Mucosa of gallbladder (tissue), 1 donor: ENCODE data around the gene CA5B. TPM values are rescaled to one million over a fixed set of nuclear protein-coding genes. Genes with fewer than 3 reads are reported as not detected.
"Not testable (repeated sequence)": the region's sequence is repeated elsewhere in the genome, so short reads cannot be mapped to it uniquely, and the experiment has no call there.

Experiments used
- DNase-seq: peaks from one replicate; pipeline ENCODE4 v3.0.0-alpha.2; 2020; ENCODE audit warnings: low spot score
- total RNA-seq: library from RNA; stranded (reverse); gene quantifications from one replicate; pipeline ENCODE4 v1.2.1, GENCODE V29; 2021
- donor health status: DM: no; HTN: no; CAD: no.

The CA5B gene
- total RNA-seq, 1 donor from 2014 or later: 9.4 TPM

DNA sequence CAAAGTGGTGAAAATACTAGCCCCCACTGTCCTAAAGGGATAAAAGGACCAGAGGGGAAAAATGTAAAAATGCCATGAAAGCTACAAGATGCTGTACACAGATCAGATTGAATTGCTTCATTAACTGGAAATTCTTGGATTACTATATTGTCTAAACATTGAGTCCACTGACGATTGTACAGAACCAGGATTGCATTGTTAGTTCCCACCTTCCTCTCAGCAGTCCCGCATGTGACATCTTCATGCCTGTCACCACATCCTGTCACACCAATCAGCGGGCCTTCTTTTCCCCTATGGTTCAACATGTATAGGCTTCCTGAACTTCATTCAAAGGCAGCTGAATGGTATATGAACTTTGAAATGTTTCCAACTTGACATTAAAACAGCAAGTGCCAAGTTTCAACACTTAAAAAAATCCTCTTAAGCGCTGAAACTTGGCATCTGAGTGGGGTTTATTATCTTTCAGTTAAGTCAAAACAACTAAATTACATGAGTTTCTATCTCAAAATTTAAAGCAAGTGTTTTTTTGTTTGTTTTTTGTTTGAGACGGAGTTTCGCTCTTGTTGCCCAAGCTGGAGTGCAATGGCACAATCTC lies 76.8 kb downstream of the CA5B start:
- no peak for DNase-seq

DNA sequence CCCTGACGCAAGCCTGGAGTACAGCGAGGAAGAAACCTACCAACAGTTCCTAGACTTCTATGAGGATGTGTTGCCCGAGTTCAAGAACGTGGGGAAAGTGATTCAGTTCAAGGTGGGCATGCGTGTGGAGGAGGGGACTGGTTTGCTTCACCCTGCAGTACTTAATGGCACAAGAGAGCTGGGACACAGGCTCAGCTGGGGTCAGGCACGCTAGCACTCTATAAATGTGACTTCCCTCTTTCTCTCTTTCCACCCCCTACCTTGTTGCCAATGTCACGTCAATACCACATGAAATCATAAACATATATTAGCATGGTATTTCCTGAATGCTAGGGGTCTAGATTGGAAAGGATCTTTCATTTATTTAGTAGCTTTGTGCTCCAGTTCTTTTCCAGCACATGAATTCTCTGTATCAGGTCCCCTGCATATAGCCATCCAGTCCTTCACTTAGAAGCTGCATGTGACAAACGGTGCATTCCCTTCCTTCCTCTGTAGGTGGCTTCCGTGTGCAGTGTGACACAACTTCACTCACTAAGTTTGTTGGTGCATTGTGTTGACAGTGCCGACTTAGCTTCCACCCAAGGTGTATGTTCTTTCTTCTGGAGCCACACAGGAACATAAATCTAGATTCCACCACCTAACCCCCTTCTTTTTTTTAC lies 77.8 kb downstream of the CA5B start:
- DNase-seq: no peak

GRCh38 chrX:15816438-15816809 lies 78.4 kb downstream of the CA5B start:
- no peak for DNase-seq

DNA sequence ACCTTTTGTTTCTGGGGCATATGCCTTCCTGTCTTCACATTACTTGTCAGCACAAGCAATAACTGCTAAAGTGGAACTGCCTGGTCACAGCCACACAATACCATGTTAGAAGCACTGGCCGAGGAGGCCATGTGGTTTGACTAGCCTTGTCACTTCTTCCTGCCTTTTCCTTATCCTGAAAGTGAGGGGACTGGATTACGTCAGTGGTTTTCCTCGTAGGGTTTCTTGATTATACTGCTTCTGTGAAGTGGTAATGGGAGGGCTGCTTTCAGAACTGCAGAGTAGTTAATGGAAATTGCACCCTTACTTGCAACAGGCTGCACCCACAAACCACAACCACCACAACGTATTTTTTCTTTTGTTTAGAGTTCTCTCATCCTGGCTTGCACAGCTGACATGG lies 78.8 kb downstream of the CA5B start:
- DNase-seq: no peak

DNA sequence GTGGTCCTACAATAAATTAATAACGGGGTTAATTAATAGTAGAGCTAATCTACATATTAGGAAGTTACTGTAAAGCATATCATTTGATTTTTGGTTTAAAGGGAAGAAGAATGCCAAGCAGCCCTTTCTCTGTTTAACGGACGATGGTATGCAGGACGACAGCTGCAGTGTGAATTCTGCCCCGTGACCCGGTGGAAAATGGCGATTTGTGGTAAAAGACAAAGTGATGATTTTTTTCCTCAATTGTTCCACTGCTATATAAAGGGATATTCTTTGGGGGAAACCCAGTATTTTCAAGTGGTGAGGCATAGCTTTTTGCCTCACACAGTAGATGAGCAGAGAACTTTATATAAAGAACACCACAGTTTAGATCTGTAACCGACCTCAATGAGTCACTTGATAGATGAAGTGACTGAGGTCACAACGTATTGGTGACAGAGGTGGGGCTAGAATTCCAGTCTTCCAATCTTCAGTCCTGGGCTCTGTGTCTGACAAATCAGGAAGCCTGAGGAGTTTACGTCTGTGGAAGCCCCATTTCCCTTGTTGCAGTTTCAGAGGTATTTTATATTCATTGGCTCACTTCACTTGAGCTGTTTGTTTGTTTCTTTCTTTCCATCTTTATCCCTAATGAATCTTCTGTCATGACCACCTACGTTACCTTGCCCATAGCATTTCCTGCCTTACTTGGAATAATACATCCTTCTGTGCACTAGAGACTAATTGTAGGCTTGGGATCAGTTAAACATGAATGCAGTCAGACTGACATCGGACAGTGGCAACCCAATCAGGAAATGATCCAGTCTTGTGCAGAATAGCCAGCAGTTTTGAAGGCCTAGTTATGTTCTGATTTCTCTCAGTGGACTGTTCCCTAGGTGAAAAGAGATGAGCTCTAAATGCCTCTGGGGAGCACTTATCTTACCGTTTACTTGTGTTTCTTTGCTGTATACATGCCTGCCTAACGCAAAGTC lies 82.3 kb downstream of the CA5B start:
- DNase-seq: no peak

GRCh38 chrX:15822922-15823321 lies 84.9 kb downstream of the CA5B start:
- DNase-seq: no peak

GRCh38 chrX:15825936-15826335 lies 87.9 kb downstream of the CA5B start:
- DNase-seq: no peak

DNA sequence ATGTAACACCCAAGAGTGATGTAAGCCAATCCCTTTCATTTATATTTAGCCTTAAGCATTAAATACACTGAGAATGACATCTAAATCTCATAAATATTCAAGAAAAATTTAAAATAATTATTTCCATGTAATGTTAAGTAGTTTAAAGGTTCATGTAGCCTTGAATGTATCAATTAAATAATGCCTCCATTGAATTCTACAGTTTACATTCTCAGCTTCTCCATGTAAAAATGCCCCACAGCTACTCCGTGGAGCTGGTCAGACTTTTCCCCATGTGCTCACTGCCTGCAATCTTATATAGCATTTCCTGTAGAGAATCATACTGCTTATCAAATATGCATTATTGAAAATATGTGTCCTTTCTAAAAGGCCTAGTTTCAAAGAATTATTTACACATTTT lies 91.1 kb downstream of the CA5B start:
- DNase-seq: no peak

DNA sequence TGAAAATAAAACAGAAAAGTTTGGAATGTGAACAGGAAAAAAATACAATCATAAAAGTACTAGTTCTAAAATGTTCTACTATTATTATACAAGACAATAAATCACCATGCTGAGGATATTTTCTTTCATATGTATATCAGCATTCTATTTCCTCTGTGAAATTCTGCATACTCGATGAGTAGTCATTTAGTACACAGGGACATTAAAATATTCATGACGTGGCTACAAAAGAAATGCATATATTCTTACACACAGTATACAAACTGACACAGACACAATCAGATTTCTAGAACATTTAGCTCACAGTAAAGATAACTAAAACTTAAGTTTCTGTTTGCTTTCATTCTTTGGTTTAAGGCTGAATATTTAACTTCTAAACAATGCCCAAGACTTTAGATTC lies 93.3 kb downstream of the CA5B start:
- DNase-seq: not testable (repeated sequence)

- DNase-seq: no peak
Measured at GRCh38 chrX:15834053-15834452, 96.0 kb downstream of the CA5B start.

DNA sequence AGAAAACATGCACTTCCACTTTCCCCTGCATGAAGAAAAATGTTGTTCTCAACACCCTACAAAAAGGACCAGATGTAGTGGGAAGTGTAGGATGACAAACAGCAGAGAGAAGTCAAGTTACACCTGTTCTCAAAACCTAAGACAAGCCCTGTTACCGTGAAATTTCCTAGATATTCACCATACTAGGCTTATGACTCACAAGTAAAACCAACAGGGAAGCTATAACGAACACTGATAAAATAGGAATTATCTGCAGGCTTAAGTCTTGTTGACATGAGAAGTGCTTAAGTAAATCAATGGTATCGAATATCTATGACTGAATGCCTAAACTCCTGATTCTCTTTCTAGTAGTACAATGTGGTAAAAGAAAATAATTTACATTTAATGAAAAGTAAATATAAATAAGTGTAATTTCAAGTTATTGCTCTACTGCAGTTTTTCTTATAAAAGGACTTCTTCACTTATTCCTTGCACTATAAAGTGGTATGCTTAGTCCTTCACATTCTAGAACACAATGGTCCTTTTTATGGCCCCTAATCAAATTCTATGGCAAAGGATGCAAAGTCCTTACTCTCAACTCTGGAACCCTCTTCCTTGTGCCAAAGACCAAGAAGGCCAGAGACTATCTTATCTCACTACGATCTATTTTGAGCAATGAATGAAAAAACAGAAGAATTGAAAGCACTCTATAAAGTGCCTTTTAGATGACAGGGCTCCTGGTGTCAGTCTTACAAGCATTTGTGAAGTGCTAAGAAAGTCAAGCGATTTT lies 96.9 kb downstream of the CA5B start:
- DNase-seq: no peak

Other genes starting within 250 kb of the CA5B start
- 25.1 TPM for gene PIR, start 244.9 kb upstream of the CA5B start, total RNA-seq
- gene BMX, start 237.5 kb upstream of the CA5B start, total RNA-seq: 3.7 TPM
- 169 TPM for gene ACE2, start 137.3 kb upstream of the CA5B start, total RNA-seq
- gene CLTRN, start 73.5 kb upstream of the CA5B start, total RNA-seq: 5.1 TPM
- 11.7 TPM for gene ZRSR2, start 52.2 kb downstream of the CA5B start, total RNA-seq
- gene AP1S2, start 116.5 kb downstream of the CA5B start, total RNA-seq: 25.2 TPM